WTC11 (cell line): ENCODE data around the gene PLXNA1.

Experiments used
- CTCF ChIP-seq: fragments of 200-600 bp; IDR thresholded peaks from 2 replicates; pipeline ENCODE4 v1.8.0; 2022; ENCODE audit warnings: antibody characterized with exemption
- ESRRA ChIP-seq: sonication (generic); formaldehyde crosslinking; IDR thresholded peaks from 2 replicates; pipeline ENCODE4 v1.8.1; 2022; ENCODE audit warnings: mild to moderate bottlenecking, missing genetic modification reagents, borderline replicate concordance
- FOXP4 ChIP-seq: sonication (generic); formaldehyde crosslinking; IDR thresholded peaks from 2 replicates; pipeline ENCODE4 v1.8.0; 2022; ENCODE audit warnings: mild to moderate bottlenecking, missing genetic modification reagents
- JUN ChIP-seq: sonication (generic); formaldehyde crosslinking; IDR thresholded peaks from 2 replicates; pipeline ENCODE4 v1.8.0; 2023; ENCODE audit warnings: mild to moderate bottlenecking, missing genetic modification reagents
- NR2C2 ChIP-seq: sonication (generic); formaldehyde crosslinking; IDR thresholded peaks from 2 replicates; pipeline ENCODE4 v1.8.0; 2022; ENCODE audit warnings: mild to moderate bottlenecking, missing genetic modification reagents
- ZNF138 ChIP-seq: sonication (generic); formaldehyde crosslinking; conservative IDR thresholded peaks from 2 replicates; pipeline ENCODE4 v1.8.1; 2022; ENCODE audit warnings: mild to moderate bottlenecking, moderate library complexity, missing genetic modification reagents
- ZNF396 ChIP-seq: fragments of 250-450 bp; sonication (Bioruptor Pico); IDR thresholded peaks from 2 replicates; pipeline ENCODE4 v1.8.0; 2021; ENCODE audit warnings: mild to moderate bottlenecking, moderate library complexity, borderline replicate concordance

GRCh38 chr3:127017781-127018180, 34.9 kb downstream of the PLXNA1 start:
- TF ChIP-seq ESRRA (CRISPR knock-in tag) (no peak), CTCF (no peak), JUN (no peak), ZNF396 (no peak), ZNF138 (CRISPR knock-in tag) (no peak), NR2C2 (CRISPR knock-in tag) (no peak), FOXP4 (no peak)
